Body of pancreas (tissue), 4 donors: Measurements from ENCODE around the gene SH2D7.

Experiments used
- POLR2A ChIP-seq, 3 donors: fragments of 450-650 bp; IDR thresholded peaks; one replicate each; pipeline ENCODE4 v1.6.1; 2016; ENCODE audit warnings: antibody characterized with exemption in 3 of 3, mild to moderate bottlenecking in 2 of 3
- TF ChIP-seq, protein P1 (sequence below), 7 experiments: fragments of 450-650 bp in 4 of 7; fragments of 200-600 bp in 3 of 7; sonication (generic) in 3 of 7; IDR thresholded peaks; one replicate each; pipeline ENCODE4 v1.5.1; 2016 to 2019; ENCODE audit warnings: antibody characterized with exemption in 7 of 7

DNA sequence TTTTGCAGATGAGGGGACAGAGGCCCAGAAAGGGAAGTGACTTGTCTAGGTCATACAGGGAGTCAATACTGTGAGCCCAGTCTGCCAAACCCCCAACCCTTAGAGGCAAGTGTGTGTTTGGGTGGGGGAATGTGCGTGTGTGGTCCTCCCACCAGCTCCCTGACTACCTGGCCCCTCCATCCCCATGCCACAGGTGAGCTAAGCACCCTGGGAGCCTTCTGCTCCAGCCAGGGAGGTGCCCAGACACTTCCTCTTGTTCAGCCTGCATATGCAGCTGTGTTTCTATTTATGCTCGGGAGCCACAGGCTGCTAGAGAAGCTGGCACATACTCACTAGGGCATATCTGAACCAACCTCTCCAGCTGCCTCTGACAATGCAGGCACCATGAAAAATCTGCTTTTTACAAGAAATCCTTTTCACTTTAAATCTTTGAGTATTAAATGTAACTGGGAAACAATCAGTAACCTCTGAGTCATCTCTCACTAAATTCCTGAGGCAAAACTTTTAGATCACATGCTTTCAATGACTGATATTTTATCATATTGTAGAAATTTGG lies 35.6 kb upstream of the SH2D7 start:
- TF ChIP-seq, protein P1, sequence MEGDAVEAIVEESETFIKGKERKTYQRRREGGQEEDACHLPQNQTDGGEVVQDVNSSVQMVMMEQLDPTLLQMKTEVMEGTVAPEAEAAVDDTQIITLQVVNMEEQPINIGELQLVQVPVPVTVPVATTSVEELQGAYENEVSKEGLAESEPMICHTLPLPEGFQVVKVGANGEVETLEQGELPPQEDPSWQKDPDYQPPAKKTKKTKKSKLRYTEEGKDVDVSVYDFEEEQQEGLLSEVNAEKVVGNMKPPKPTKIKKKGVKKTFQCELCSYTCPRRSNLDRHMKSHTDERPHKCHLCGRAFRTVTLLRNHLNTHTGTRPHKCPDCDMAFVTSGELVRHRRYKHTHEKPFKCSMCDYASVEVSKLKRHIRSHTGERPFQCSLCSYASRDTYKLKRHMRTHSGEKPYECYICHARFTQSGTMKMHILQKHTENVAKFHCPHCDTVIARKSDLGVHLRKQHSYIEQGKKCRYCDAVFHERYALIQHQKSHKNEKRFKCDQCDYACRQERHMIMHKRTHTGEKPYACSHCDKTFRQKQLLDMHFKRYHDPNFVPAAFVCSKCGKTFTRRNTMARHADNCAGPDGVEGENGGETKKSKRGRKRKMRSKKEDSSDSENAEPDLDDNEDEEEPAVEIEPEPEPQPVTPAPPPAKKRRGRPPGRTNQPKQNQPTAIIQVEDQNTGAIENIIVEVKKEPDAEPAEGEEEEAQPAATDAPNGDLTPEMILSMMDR (IDR thresholded peaks at IDR 0.05): no peak
- TF ChIP-seq POLR2A (IDR thresholded peaks at IDR 0.05): no peak
